Esophagus mucosa (tissue), 1 donor: ENCODE data around the gene ACVR1C. TPM values are rescaled to one million over a fixed set of nuclear protein-coding genes. Genes with fewer than 3 reads are reported as not detected.
A peak's percentile ranks its signal among the peaks of the same experiment; 100 is the strongest.

Experiments used
- ATAC-seq: fragments of 200-7000 bp; cut with Tn5 transposase; one replicate; pipeline ENCODE4 v1.9.1; 2020
- total RNA-seq: library from RNA; stranded (reverse); gene quantifications from one replicate; pipeline ENCODE4 v1.2.4, GENCODE V29; 2023
- donor health status: DM: yes; HTN: yes; CAD: no.

The ACVR1C gene
- total RNA-seq: 0.64 TPM

DNA sequence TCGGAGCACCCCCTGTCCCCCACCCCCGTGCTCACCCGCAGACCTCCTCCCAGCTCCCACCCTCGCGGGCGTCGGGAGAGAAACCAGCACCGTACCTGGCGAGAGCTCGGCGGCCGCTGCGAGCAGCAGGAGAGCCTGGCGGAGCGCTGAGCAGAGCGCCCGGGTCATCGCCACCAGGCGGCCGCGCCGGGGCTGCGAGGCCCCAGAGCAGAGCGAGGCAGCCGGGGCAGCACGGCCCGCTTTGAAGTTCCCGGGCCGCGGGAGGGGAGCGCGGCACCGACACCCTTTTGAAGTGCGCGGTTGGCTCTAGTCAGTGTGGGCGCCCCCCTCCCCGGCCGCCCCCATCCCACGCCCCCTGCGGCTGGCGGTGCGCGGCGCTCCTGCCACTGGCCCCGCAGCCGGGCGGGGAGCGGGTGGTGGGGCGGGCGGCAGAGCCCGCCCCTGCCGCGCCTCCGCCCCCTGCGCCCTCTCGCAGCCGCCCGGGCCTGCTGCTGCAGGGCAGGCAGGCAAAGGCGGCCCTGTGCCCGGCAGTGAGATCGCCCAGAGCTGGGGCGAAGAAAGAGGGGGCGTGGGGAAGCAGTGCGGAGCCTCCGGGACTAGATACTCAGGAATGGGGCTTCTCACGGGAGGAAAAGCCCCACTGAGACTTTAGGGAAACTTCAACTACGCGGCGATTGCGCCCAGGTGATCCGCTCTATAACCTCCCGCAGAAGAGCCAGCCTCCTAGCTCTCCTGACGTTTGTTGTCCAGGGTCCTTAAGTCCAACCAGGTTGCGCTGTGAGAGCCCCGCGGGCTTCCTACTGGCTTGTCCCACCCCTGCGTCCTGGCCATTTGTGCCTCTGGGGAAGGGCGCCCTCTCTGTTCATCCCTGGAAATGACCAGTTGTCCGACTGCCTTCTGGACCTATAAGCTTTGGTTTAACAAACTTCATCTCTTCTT lies at the start of gene ACVR1C:
TSS of gene ACVR1C (minus strand) at position 388 of the 939 bp plus-strand sequence. CDS start at position 168, 220 bp downstream.
- peak; percentile 95 for ATAC-seq

DNA sequence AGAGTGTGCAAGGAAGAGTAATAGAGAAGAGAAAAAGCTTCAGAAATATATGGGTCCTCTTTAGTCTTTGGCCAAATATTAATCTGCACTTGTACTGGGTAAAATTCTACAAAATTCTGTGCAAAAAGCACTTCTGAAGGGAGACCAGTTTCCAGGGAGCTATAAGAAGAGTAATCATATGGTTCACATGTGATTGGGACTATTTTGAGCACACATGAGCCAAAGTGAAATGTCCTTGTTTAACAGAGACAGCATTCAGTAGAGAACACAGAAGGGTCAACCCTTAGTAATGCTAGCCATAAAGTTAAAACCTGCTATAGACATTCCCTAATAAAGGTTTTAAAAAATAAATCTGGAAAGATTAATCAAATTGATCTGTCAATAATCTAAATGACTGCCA lies 49.3 kb upstream of the ACVR1C start:
- ATAC-seq: no peak

DNA sequence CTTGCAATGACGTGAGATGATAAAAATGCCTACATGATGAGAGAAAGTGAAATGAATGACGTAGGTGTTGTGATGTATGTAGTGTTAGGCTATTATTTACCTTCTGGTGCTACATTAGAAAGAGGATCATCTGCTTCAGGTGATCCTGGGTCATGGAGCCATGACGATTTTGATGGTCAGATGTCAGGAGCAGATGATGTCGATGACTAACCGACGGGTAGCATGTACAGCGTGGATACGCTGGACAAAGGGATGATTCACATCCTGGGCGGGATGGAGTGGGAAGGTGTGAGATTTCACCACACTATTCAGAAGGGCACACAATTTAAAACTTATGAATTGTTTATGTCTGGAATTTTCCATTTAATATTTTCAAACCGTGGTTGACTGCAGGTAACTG lies 43.5 kb upstream of the ACVR1C start:
- ATAC-seq: peak; percentile 82

DNA sequence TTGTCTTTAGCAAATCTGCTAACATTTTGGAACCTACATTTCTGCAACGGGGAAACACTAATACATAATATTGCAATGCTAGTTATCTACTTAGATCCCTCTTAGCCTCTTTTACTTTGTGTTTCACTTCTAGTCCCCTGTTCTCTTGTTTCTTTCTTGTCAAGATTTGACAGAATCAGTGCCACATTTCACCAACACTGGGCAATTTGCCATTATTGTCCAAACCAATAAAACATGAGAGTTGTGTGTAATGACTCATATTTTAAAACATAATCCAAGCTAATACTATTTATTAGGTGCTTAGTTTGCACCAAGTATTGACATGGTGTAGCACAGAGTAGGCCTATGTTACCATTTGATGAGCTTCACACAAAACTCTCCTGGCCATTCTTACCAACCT lies 33.7 kb upstream of the ACVR1C start:
- ATAC-seq: no peak

DNA sequence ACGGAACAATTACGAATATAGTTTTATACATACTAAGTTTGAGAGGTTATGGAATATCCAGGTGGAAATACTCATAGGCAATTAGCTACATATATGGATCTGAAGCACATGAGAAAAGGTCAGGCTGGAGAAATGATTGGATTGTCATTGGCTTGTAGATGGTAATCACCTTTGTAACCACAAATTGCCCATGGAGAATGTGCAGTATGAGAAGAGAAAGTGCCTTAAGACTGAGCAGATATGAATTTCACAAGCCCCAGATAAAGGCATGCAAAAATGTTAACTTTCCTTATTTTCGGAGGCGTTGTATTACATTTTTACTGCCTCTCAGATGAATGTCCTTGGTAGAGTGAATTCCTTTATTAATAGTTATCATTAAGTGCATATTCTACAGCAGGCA lies 33.1 kb upstream of the ACVR1C start:
- no peak for ATAC-seq

DNA sequence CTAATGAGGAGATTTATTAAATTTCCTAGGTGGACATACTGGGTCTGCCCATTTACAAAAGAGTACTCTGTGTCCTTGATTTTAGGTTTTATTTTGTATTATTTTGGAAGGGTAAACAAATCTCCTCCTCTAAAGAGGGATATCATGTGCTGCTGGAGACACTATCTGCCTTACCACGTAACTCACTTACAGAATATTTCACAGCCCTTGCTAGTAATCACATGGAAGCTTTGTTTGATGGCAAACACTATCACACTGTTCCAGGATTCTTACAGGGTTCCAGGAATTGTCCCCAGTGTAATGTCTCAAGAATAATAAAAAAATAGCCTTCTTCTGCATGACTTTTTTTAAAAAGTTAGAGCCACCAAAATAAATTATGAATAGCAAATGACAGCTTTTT lies 29.2 kb upstream of the ACVR1C start:
- no peak for ATAC-seq

DNA sequence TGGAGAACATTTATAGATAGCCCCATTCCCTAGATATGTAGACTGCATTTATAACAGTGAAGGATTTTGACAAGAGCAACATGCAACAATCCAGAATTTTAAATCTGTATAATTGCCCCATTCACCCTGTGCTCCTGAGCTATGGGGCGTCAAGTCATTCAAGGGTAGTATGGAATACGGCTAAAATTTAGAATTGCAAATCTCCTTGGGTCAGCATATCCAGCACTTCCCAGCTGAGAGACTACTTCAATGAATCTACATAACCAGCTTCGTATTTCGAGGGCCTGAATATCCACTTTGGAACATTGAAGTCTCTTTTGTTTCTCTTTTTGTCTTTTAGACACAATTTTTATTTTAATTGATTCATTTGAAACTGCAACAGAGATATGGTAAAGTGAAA lies 28.4 kb upstream of the ACVR1C start:
- no peak for ATAC-seq

DNA sequence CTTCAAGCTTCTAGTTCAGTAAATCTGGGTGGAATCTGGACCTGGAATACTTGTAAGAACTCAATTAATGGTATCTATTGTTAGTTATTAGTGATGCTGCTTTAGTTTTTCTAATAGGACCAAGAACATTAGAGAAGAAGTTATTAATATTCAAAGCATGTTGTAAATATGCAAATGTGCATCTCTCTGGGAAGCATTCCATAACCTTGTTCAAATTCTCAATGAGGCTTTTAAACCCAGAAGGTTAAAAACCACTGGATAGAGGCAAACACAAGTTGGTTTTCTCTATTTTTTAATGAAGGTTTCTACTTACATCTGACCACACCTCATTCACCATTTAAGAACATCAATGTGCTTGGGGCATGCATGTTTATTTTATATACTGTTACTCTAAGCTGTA lies 16.1 kb upstream of the ACVR1C start:
- no peak for ATAC-seq

DNA sequence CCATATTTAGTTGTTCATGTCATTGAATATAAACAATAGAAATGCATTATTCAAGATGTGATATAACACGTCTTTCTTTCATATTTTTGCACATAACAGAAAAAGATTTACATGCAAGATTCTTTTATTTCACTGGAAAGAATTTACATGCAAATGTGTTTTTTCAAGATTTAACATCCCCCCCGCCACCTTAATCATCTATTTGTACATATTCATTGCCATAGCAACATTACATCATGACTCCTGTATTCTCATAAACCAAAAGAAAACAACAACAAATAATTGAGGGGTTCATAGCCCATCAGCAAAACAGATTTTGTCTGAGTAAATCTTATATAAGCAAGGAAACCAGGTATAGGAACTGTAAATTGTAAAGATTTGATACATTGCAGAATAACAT lies 3.2 kb upstream of the ACVR1C start:
- ATAC-seq: no peak

DNA sequence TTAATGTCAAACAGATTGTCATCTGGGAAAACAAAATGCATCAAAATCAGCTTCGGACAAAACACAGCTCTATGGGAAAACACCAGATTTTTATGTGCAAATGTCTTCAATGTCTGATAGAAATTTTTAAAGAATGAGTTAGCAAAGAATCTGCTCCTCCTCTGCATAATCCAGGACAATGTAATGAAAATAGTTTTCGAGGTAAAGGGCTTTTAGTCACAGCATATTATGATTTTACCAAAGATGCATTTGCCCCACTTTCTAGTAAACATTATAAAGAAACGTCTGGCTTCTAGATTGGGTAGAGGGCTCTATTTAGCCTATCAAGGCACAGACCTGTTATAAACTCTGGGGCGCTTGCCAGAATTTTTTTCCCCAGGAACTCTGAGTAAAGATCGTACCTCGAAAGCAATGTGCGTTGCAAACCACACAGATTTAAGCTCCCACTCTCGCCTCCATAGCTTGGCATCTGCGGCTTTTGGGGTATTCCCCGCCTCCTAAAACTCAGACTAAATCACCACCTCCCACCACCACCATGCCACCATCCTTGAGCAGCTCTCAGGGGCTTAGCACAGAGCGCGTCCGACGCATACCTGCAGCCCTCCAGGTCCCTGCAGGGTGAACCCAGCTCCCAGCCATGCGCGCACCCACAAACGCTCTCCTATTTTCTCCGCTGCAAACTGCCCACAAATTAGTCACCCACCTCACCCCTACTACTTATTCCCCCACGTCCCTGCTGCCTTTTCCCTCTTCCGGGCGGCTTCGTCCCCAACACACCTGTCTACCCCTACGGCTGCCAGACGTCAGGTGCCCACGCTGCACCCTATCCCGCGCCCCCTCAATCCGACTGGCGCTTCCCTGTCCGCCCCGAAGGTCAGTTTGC lies 829 bp downstream of the ACVR1C start:
- peak; percentile 45 for ATAC-seq

DNA sequence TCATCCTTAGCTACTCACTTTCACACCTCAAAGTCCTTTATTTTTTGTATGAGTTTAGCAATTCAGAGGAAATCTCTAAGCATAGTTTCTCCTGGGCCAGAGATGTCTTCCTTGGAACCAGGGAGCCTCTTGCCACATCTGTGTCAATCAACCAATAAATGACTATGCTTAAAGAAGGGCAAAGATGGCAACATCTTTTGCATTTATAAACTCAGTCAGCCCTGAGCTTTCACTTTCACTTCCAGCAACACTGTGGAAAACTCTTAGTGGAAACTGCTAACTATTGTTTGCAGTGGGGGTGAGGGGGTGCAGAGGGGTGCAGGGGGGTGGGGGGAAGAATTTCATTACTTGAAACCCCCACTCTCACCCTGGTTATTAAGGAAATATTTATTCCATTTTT lies 3.4 kb downstream of the ACVR1C start:
- no peak for ATAC-seq

DNA sequence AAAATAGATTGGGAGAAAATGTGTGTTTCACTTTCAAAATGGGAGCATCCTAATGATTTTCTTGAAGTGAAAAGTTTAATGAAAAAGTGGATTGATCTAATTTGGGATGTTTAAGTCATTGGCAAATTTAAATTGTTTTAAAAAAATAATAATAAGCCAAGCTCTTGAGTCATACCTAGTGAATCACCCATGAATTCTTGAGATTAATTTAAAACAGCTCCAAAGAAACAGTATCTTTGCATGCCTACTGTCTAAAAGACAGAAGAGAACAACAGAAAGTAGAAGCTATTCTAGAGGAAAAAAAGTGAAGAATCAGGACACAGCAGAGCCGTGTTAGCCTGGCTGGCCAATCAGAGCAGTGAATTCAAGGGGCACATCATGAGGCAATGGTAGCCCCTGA lies 7.7 kb downstream of the ACVR1C start:
- ATAC-seq: no peak

DNA sequence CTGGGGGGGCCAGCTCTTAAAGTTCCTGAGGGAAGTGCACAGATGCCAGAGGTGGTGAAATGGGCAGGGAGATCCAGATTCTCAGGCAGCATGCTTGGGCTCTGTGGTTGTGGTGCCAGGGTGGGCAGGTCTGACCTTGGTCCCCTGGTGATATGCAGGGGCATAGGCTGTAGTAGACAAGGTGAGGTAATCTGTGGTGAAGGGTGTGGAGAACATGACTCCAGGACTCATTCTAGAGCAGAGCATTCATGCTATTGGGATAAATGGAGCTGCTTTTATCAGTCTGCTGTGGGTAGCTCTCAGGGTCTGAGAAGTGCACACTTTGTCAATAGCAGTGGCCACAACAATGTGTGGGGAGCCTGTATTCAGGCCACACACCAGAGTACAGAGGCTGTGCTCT lies 16.9 kb downstream of the ACVR1C start:
- no peak for ATAC-seq

DNA sequence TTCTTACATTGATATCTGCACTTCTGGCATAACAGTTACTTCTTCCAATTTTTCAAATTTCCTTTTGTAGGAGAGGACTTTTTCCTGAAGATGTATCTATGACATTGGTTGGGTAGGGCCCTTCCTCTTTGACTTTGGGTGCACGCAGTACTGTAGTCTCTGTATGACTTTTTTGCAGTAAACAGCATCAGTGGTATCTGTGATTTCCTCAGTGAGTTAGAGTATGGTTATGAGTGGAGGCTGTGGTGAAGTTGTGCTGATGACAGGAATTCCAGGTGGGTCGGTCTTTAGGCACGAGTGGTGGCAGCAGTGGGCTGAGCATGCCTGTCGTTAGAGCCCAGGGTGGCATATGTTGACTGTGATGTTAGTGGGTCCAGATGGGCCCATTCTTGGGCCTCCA lies 17.6 kb downstream of the ACVR1C start:
- ATAC-seq: no peak

DNA sequence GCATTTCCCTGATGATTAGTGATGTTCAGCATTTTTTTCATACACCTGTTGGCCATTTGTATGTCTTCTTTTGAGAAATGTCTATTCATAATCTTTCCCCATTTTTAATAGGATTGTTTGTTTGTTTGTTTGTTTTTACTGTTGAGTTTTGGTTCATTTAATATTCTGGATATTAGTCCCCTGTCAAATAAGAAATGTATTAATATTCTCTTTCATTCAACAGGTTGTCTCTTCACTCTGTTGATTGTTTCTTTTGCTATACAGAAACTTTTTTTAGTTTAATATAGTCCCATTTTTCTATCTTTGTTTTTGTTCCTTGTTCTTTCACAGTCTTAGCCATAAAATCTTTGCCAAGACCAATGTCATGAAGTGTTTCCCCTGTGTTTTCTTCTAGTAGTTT lies 22.1 kb downstream of the ACVR1C start:
- ATAC-seq: no peak

DNA sequence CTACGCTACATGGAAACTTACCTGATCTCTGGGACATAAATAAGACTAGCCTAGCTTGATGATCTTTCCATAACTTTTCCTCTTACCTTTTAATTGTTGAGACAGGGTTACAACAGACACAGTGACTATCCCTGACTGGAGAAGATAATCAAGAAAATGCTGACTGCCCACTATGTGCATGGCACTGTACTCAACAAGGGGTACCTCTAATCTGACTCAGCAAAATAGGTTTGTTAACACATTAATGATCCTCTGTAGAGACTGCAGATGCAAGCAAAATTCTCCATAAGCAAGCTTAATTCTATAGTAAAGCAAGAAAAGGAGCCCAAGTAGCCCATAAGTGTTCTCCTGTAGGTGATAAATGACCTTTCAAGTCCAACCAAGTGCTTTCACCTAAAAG lies 25.5 kb downstream of the ACVR1C start:
- no peak for ATAC-seq

DNA sequence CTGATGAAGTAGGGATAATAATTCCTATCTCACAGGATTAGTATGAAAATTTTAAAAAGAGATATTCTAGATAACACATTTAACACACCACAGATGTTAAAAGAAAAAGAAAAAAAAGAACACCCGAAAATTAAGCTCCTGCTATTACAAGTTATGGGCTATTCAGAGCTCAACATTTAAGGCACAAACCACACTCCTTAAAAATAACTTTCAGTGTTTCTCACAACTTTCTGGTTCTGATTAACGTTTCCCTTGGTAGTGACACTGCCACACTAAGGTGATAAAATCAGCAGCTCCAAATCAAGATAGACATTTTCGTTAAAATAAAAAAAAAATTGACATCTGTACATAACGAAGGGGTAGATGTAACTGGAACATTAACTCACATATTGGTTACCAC lies 26.9 kb downstream of the ACVR1C start:
- ATAC-seq: no peak

DNA sequence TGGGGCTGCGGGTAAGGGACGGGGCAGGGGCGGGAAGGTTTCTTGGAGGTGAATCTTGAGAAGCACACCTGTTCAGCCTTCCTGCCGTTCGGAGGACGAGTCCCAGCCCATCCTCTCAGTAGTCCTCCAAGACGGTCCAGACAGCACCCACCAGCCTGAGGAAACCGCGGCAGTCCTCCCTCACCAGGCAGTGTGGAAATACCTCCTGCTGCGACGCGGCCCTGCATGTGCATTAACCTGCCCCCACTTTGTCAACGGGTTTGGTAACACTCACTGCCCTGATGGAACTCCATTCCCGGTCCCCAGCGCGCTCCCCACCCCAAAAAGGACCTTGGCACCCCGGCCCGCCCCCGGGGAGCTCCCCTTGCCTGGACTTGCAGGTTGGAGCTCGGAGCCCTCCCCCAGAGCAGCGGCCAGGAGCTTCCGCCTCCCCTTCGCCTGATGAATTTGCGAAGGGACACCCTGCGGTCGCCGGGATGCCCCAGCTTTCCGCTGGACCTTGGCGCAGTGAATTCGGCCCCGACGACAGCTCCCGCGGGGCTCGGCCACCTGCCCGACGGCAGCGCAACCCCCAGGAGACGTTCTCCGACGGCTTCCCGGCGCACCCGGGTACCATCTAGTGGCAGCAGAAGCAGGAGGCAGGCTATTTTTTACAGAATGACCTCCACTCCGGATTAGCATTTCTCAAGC lies 31.5 kb downstream of the ACVR1C start:
- ATAC-seq: peak; percentile 35

DNA sequence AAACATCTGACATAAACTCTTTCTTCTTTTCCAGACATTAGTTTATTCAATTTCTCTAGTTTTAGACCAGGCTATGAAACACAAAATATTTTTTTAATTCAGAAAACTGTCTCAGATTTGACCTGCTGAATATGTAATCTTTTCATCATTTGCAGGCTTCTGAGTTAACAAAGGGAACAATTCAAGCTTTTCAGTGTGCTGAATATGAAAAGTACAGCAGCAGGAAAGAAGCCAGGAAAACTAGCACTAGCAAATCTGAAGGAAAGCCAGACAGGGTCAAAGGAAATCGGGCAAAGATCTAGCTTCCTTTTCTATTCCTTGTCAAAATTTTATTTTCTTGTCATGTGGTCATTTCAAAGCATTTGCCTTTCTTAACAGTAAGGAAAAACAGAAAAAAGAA lies 35.3 kb downstream of the ACVR1C start:
- ATAC-seq: no peak

DNA sequence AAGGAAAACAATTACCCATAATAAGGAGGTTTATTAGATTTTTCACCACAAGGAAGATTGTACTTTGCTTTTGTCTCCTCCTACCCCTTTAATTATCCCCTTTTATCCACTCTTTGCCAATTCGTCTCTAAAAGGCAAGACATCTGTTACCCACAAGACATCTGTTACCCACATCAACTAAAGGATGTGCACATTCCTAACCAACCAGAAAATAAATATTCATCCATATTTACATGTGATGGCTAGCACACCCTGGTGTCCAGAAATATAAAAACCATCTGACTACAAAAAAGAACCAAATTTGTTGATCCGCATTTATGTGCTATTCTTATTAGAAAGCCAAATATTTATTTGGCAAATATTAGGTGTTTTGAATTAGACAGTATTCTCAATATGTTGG lies 35.7 kb downstream of the ACVR1C start:
- no peak for ATAC-seq

DNA sequence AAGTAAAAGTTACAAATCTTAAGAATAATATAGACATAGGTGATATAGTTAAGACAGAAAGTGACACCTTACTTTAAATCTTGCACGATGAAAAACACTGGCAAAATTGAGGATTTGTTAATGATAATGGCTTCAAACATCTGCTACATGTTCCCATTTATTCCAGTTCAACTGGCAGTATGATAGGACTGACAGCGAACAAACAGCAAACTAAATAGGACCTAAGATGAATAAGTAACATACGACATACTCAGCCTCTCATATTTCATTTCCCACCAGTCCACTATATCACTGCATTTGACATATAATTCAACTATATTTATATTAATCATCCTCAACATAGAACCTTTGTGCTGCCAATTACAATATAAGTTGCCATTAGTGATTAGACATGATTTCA lies 36.3 kb downstream of the ACVR1C start:
- no peak for ATAC-seq

DNA sequence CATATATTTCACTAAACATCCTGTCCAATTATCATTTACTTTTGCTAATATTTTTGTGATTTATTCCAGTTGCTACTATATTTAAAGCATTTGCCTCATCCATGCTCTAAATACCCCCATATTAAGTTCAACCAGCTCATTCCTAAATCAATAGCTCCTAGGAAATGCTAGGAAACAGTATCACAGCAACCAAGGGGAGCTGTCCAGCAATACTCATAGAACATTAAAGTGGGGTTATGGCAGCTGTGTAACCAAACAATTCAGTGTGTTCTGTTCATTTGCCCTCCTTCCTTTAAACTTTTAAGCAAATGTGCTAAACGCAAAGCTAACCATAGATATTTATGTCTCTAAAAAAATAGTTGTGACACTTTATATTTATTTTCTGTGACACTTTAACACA lies 41.1 kb downstream of the ACVR1C start:
- ATAC-seq: no peak

DNA sequence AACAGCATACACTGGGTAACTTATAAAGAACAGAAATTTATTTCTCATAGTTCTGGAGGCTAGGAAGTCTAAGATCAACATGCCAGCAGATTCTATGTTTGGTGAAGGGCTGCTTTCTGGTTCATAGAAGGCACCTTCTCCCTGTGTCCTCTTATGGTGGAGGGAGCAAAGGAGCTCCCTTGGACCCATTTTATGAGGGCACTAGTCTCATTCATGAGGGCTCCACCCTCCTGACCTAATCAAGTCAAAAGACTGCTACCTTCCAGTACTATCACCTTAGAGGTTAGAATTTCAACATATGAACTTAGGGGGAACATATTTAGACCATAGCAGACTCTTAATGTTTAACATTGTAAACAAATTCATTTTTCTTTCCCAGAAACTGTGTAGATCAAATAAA lies 54.5 kb downstream of the ACVR1C start:
- ATAC-seq: no peak
